GM12874 (cell line): ENCODE results near the gene SLC35F2.

Experiments
- CTCF ChIP-seq: IDR thresholded peaks from 2 replicates; pipeline ENCODE4 v1.5.1; 2011; ENCODE audit warnings: low read depth, mild to moderate bottlenecking, control low read depth, low read length, moderate library complexity; ENCODE audit not compliant: insufficient read depth

SLC35F2 gene

GRCh38 chr11:107859459-107860239, 1.1 kb upstream of the SLC35F2 start:
- no peak for TF ChIP-seq CTCF

DNA sequence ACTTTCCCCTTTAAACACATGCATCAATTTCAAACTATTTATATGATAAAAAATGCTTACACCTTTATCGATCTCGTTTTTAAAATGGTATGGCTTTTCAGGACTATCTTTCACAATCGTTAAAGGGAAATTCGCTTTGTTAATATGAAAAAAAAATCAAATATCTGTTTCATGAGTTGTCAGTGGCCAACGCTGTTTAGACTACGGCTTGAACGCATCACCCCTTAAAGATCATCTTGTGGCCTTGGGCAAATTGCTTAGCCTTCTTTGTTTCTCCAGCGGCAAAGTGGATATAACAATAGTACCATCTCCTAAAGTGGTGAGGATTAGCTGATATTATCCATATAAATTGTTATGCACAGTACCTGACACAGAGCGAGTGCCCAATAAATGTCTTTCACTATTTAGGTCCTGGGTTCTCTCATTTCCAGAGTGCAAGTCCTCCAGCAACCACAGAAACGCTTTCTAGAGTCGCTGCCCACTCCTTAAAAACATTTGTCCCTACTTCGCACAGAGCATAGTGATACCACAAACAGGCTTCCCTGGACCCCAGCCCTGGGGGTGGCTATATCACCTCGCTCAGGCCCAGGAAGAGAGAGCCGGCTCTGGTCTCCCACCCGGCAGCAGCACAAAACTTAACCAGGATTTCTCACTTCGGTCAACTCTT, 904 bp downstream of the SLC35F2 start:
- TF ChIP-seq CTCF = no peak

DNA sequence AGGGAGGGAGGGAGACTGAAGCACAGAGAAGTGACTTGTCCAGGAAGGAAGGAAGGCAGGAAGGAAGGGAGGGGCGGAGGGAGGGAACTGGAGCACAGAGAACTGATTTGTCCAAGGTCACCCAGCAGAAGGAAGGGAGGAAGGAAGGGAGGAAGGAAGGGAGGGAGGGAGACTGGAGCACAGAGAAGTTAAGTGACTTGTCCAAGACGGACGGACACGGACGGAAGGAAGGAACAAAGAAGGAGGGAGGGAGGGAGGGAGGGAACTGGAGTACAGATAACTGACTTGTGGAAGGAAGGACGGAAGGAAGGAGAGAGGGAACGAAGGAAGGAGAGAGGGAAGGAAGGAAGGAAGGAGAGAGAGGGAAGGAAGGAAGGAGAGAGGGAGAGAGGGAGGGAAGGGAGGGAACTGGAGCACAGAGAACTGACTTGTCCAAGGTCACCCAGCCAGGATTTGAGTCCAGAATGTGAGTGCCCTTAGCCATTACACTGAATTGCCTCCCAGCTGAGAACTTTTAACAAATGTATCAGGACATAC, 1.5 kb downstream of the SLC35F2 start:
- TF ChIP-seq CTCF = no peak

DNA sequence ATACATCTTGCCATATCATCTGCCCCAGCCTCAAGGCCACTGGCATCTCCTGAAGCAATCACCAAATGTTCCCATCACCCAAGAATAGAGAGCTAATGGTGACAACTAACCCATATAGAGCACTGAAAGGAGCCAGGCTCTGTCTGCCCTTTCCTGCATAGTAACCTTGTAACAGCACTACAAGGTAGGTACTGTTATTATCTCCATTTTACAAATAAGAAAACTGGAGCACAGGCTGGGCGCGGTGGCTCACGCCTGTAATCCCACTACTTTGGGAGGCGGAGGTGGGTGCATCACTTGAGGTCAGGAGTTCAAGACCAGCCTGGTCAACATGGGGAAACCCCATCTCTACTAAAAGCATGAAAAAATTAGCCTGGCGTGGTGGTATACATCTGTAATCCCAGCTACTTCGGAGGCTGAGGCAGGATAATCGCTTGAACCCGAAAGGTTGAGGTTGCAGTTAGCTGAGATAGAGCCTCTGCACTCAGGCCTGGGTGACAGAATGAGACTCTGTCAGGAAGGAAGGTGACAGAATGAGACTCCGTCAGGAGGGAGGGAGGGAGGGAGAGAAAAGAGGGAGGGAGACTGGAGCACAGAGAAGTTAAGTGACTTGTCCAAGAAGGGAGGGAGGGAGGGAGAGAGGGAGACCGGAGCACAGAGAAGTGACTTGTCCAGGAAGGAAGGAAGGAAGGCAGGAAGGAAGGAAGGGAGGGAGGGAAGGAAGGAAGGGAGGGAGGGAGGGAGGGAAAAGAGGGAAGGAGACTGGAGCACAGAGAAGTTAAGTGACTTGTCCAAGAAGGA, 2.2 kb downstream of the SLC35F2 start:
- TF ChIP-seq CTCF = no peak

GRCh38 chr11:107853070-107853469, 5.5 kb downstream of the SLC35F2 start:
- no peak for TF ChIP-seq CTCF

DNA sequence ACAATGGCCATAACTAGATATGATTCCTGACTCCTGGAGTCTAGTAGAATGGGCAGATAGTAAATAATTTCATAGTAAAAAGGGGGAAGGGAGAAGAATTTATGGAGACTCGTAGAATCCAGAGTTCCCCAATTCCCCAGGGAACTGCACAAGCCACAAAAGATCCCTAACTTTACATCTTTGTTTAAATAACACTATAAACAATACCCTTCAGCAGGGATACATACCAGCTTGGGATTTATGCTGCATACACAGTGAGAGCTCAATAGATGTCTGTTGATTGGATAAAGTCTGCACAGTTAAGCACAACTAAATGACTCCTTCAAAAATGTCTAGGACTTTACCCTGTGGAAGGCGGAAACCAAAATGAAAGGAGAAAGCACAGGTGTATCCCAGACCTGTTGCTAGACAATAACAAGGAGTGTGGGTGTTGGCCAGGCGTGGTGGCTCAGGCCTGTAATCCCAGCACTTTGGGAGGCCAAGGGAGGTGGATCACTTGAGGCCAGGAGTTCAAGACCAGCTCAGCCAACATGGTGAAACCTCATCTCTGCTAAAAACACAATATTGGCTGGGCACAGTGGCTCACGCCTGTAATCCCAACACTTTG, 6.8 kb downstream of the SLC35F2 start:
- TF ChIP-seq CTCF = no peak
